HG03439 (cell line): Measurements from ENCODE around the gene ADGRA3.
"Not testable (repeated sequence)": the region's sequence is repeated elsewhere in the genome, so short reads cannot be mapped to it uniquely, and the experiment has no call there.

ENCODE experiments used
- ATAC-seq: cut with Tn5 transposase; IDR thresholded peaks from one replicate; pipeline ENCODE4 v1.9.1; 2021; ENCODE audit warnings: mild to moderate bottlenecking, moderate library complexity; ENCODE audit not compliant: unreplicated experiment

ADGRA3 gene

DNA sequence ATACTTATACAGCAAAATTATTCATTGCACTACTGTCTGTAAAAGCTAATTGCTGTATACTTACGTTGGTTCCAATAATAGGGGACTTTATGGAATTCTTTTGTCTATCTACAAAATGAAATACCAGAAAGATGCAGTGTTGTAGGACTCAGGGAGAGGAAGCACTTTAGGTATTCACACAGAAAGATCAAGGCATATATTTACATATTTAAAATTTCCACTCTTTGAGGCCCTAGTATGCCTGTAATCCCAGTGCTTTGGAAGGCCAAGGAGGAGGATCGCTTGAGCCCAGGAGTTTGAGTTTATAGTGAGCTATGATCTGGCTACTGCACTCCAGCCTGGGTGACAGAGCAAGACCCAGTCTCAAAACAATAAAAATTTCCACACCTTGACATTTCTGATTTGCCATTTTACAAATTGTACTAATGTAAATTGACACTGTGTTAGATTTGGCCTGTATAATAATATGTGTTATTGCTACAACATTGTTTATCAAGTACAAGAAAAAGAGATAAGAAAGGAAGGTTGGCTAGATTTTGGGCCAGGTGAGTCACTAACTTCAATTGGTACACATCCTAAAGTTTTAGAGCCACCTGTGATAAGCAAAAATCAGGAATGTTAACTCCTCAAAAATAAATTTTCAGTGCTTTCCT lies 35.1 kb downstream of the ADGRA3 start:
- ATAC-seq: no peak

DNA sequence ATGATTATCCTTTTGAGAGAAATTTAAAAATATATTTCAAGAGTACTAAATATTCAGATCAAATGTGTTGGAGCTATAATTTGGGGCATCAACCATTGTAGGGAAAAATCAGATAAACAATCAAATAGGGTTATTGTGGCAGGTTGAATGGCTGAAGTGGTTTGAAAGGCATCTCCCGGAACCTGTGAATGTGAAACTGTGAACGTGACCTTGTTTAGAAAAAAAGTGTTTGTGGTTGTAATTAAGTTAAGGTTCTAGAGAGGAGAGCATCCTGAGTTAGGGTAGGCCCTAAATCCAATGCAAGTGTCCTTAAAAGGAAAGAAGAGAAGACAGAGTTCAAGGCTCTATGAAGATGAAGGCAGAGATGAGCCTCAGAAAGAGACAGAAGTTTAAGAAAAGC lies 37.4 kb downstream of the ADGRA3 start:
- ATAC-seq: no peak

DNA sequence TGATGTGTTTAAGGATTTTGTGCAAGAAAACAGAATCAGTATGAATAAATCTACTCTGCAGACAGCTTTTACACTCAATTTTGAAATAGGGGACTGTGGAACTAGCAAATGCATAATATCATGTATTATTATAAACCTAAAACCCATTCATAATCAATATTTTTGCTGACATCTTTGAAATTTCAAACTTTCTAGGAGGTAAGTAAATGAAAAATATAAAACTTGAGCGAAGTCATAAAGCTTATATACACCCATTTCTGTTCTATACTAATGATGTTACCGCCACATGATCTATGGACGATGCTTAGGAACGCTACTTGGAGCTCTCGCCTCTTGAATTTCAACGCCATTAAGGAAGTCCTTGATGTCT lies 38.1 kb downstream of the ADGRA3 start:
- ATAC-seq: no peak

DNA sequence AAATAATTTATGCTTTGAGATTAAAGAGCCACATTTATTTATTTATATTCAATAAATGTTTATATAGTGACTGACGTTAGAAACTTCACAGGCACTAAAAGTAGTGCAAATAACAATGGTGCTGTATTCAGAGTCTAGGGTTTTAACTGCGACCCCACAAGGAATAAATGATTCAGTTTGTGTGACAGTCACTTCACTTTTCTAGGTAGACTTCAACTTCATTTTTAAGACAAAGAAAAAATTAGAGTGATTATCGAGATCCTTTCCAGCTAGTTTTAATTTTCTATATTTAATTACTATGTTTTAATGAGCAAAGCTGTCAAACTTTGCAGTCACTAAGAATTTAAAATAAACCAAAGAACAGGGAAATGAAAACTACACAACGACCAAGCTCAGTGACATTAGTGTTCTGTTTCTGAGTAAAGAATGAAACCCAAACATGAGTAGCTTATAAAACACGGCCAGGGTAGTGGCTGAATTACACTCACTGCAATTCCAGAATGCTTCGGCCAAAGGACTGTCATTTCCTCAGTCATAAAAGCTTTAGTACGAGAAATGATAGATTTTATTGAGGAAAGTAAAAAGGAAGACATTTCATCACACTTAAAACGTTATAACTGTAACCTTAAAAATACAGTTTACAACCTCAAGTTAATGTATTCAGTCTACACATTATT lies 38.6 kb downstream of the ADGRA3 start:
- ATAC-seq: no peak

DNA sequence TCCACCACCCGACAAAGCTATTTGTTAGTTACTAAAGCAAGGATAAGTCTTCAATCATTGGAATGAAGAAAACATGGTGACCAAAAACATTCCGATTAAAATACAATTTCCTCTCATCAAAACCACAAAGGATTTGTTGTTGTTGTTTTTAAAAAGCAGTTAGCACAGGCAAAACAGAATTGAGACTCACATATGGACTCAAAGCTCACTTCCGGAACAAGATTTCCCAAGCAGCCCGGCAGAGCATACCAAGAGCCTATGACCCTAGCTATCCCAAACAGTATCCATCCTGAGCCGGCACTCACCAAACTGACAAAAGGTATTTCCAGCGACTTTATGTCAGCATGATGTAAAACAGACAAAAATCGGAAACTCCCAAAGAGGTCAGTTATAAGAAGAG lies 39.9 kb downstream of the ADGRA3 start:
- no peak for ATAC-seq

DNA sequence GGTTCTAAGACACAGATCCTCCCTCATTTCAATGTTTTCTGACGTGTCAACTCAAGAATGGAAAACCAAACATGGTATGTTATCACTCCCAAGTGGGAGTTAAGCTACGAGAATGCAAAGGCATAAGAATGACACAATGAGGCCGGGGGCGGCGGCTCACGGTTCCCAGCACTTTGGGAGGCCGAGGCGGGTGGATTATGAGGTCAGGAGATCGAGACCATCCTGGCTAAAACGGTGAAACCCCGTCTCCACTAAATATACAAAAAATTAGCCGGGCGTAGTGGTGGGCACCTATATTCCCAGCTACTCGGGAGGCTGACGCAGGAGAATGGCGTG lies 40.6 kb downstream of the ADGRA3 start:
- not testable (repeated sequence) for ATAC-seq

DNA sequence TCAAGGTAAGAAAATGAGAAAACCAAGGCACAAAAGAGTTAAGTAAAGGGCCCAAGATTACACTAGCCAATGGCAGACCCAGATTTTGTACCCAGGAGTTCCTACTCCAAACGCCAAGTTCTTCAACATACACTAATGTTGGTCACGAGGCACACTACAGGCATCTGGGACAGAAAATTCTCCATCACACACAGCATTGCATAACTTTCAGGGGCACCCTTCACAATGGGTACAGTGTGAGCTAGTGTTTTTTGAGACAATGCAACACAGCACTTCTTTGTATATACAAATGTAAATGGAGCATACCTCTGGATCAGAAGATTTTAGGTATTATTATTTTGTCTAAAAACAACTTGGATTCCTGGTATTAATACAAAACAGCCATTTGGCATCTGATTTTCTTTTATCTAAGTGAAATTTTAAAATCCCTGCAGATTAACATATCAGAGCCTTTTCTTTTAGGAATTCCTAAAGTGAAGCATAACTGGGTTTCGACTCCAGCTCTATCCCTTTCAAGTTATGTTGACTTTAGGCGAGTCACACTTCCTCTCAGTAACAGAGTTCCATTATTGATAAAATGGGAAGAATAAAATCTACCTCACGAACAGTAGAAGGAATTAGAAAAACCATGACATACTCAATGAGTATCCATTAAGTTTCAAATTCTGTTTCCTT lies 41.1 kb downstream of the ADGRA3 start:
- ATAC-seq: no peak

DNA sequence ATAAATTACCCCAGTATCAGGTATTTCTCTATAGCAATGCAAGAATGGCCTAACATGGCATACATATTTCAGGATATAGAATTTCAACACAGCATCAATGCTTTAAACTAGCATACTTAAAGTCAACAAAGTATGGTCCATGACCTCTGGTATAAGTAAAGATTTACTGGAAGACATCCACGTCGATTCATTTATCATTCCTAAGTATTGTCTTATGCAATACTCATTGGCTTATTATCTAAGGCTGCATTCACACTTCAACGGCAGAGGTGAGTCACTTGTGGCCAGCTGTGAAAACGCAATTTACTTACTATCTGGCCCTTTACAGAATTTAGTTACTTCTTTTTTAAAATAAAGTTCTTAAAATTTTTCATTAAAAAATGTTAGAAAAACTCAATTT lies 42.6 kb downstream of the ADGRA3 start:
- ATAC-seq: no peak

DNA sequence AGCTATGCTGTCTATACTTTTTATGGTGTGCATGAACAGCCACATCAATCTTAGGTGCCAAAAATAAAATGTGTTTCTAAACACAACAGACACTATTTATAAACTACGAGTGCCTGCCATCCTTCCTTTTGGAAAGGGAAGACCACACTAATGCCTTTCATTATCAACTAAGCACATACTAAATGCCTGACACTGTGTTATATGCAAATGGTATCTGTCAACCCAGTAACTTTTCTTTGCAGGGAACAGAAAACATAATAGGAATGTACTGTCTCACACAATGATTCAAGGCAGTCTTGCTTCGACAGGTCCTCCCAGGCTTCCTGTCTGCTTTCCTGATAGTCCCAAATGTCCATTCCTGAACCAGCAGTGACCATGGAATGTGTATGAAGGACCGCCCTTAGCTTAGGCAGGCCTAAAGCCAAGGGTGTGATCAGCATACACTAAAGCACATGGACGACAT lies 43.8 kb downstream of the ADGRA3 start:
- ATAC-seq: no peak

DNA sequence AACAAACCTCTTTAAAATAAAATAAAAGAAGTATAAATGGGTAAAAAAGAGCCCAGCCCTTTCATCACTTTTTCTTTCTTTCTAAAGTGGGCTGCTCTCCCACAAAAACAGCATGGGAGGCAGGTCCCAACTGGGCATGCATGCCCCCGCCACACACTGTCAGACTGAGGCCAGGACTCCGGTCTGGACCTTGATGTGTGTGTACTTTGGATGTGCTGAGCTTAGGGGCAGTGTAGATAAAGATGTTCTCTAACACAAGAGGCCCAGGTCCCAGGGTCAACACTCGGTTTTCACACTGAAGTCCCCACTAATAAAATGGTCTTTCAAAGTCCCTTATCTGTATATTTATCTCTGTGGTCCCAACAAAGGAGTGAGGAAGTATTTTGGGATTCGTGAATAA lies 44.4 kb downstream of the ADGRA3 start:
- ATAC-seq: no peak

DNA sequence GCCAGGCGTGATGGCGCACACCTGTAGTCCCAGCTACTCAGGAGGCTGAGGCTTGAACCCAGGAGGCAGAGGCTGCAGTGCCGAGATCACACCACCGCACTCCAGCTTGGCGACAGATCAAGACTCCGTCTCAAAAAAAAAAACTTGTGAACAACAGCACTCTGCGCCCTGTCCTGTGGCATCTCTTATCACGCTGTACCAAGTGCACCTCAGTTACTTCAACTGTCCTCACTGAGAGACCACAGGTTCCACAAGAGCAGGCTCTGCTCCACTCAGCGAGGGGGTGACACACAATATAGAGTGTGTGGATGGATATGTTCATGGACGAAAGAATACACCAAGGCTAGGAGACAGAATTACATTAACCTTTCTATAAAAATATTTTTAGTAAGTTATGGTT lies 49.3 kb downstream of the ADGRA3 start:
- no peak for ATAC-seq

DNA sequence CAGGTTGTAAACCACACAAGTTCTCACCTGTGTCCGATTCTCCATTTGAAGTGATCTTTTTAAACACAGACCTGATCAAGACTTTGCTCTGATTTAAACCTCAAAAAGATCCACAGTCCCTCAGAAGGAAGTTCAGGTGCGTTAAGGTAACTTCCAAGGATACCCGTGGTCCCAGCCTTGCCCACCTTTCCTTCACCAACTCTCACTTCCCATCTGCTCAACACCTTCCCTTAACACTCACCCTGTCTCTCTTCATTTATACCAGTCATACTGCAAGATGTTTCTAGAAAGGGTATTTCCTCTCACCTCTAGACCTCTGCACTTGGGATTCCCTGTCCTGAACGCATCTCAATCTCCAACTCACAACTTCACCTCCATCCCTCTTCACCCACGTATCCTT lies 49.9 kb downstream of the ADGRA3 start:
- ATAC-seq: no peak

DNA sequence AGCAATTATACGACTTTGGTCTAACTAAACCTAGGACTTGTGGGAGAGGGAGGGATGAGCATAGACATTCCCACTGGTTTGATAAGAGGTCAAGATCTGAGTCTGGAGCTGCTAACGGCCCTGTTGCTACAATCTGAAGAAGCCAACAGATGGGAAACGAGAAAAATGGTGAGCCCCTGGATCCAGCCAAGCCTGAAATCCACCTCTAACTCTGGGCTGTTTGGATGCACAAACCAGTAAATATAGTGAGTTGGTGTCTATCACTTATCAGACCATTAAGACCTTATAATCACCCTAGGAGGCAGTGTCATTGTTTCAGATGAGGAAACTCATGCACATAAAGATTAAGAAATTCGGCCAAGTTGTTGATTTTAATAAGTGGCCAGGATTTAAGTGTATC lies 50.5 kb downstream of the ADGRA3 start:
- ATAC-seq: no peak

DNA sequence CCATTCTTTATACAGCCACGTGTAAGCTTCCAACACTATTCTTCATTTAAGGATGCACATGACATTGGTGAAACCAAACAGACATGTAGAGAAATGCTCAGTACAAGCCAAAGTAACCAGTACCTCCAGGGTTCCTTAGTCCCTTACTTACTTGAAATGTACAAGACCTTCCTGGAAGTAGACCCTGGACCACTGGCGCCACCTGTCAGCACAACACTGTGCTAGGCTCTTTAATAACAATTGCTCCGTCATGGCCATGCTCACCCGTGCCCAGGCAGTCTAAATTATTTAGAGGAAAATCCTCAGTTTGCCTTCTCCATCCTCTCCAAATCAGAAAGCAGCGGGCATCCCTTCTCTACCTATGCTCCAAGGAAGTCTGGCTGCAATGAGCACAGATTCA lies 52.7 kb downstream of the ADGRA3 start:
- no peak for ATAC-seq

DNA sequence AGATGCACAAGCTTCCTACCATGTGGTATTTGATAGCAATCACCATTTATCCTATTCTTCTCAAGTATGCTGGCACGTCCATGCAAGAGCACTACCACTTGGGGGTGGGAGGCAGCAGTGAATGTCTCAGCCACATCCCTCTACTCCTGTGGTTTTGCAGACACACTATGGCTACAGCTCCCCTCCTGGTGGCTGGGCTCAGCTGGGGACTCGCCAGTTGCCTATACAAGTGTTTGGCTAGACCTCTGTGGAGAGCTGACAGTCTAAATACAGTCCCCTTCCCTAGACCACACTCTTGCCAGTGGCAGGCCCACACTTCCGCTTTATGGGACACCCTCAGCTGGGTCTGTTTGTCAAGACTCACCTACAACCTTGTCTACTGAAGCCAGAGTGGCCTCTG lies 53.2 kb downstream of the ADGRA3 start:
- no peak for ATAC-seq

DNA sequence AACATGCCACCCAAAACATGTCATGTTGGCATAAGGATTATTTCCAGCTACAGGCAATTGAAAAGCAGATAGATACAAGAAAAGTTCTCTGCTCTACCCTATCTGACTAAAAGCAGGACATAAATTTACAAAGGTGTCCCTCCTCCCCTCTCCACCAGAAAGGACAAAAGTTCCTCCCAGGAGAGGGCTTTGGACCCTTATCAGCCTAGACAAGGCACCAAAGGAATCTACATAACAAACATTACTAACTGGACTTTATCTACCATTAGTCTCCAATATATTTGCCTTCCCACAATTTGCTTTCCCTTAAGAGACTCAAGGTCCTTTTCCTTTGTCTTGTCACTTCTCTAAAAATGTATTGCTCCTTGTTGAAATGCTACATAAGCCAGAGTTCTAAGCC lies 55.6 kb downstream of the ADGRA3 start:
- ATAC-seq: no peak

DNA sequence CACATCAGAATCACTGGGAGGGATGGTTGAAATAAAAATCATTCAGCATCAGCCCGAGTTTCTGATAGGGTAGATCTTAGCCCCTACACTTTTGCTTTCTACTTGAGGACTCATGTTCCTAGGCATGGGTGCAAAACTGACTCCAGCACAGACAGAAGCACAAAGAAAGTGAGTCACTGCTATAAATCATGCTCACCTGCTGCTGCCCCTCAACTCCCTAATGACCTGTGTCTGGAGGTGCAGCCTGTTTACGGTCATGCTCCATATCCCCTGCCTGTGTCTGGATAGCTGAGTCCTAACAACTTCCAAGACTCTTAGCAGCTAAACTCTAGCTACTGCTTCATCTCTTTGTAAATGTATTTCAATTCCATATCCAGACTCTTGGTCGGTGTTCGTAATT lies 57.8 kb downstream of the ADGRA3 start:
- no peak for ATAC-seq

DNA sequence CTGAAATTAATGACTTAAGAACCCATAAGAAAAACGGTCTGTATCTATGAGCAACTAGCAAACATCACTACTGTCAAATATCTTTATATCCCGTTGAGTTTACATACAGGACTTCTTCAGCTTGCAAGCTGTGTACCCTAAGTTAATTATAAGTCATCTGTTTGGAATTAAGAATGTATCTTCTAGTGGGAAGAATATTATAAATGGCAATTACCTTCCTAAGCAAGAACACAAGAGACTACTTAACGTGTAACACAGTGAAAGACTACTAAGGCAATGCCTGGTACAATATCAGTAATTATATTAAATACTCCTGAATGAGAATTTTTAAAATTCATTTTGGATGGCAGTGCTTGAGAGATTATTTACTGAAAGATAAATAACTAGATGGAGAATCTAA lies 58.5 kb downstream of the ADGRA3 start:
- ATAC-seq: no peak

DNA sequence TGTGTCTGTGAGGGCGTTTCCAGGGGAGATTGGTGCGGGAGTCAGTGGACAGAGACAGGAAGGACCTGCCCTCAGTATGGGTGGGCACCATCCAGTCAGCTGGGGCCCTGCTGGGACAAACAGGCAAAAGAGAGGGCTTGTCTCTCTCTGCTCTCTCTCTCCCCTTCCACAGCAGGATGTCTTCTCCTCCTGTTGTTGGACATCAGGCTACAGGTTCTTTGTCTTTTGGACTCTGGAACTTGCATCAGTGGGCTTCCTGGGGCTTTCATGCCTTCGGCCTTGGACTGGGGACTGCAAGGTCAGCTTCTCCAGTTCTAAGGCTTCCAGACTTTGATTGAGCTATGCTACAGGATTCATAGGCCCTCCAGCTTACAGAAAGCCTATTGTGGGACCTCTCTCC lies 59.6 kb downstream of the ADGRA3 start:
- ATAC-seq: no peak

DNA sequence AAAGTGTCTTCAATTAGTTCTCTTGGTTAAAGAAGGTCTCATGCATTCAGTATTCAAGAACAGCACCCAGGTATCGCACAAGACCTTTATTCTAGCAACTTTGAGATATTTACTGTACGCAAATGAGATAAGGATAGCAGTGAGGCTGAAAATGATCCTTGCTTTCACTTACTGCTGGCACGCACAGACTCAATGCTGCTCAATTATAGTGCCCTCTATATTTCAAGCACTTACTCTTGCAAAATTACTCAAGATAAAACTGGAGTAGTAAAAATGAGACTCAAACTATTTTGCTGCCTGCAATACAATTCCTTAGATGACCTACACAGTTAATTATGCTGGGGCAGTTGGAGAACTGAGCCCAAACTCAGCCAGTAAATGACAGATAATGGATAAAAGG lies 60.9 kb downstream of the ADGRA3 start:
- no peak for ATAC-seq

DNA sequence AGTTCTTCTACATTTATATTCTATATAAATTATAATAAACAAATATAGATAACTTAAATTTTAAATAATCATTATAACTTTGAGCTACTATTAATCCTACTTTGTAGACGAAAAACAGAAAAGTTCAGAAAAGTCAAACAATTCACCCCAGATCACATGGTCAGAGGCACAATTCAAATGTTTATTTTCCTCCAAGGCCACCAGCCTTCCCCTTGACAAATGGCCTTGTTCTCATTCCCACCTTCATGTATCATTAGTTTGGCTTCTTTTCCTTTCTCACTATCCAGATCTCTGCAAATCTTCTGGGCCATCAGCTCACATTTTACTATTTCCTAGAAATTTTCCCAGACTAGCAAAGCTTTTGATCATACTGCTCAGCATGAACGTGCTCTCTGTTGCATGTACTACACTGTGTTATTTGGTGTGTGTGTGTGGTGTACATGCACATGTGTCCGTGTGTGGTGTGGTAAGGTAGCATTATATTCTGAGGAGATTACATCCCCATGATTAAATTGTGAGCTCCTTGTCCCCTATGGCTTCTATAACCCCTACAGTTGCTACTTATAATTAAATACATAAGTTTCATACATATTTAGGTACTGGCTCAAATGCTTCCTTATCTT lies 61.5 kb downstream of the ADGRA3 start:
- no peak for ATAC-seq

DNA sequence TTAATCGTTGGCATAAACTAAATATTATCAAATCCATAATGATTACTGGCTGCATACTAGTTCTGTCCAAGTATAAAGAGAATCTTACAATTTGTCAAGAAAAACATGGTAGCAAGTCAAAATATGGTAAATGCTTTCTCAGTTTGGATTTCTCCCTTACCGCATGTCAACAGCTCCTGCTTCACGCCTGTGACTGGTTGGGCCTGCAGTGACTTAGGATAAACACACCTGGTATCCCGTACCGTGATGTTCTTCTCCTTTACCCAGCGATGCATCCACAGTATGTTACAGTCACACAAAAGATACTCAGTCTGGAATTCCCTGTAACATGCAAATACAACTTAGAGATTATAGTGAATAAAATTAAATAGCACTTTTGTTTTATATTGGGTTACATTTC lies 71.1 kb downstream of the ADGRA3 start:
- ATAC-seq: no peak
